Esophagus squamous epithelium (tissue), 5 donors: ENCODE results near the gene TNK1. TPM values are rescaled to one million over a fixed set of nuclear protein-coding genes. Genes with fewer than 3 reads are reported as not detected.
"Not testable (repeated sequence)": the region's sequence is repeated elsewhere in the genome, so short reads cannot be mapped to it uniquely, and the experiment has no call there.

Source experiments
- DNase-seq: peaks from one replicate; lab custom pipeline; 2025; lab: John Stamatoyannopoulos, UW
- H3K27ac ChIP-seq, 4 donors: fragments of 200-600 bp; sonication (generic); one replicate each; pipeline ENCODE4 v1.5.1; 2016 to 2019; ENCODE audit warnings: mild to moderate bottlenecking in 1 of 4
- H3K27me3 ChIP-seq, 4 donors: fragments of 200-600 bp; sonication (generic); 1 replicate in 3 of 4; 2 replicates in 1 of 4; pipeline versions ENCODE4 v1.5.1 to v1.6.0; 2017 to 2021; ENCODE audit warnings: antibody characterized with exemption in 1 of 4
- H3K36me3 ChIP-seq, 3 donors: fragments of 200-600 bp; sonication (generic); one replicate each; pipeline ENCODE4 v1.5.1; 2016 to 2019
- H3K4me1 ChIP-seq, 3 donors: fragments of 200-600 bp; sonication (generic); one replicate each; pipeline ENCODE4 v1.5.1; 2017 to 2019
- H3K4me3 ChIP-seq, 4 donors: fragments of 200-600 bp; sonication (generic); 1 replicate in 3 of 4; 2 replicates in 1 of 4; pipeline ENCODE4 v1.5.1; 2016 to 2019; ENCODE audit warnings: mild to moderate bottlenecking in 2 of 4, moderate library complexity in 1 of 4
- H3K9me3 ChIP-seq, 3 donors: fragments of 200-600 bp; sonication (generic); one replicate each; pipeline ENCODE4 v1.5.1; 2016 to 2019
- POLR2A ChIP-seq, 4 donors: fragments of 450-650 bp; IDR thresholded peaks; one replicate each; pipeline ENCODE4 v1.6.1; 2017; ENCODE audit warnings: antibody characterized with exemption in 4 of 4, mild to moderate bottlenecking in 4 of 4, moderate library complexity in 3 of 4
- WGBS, 2 donors: methylation state at CpG; one replicate each; pipeline ENCODE4 v1.1.5; 2018; 5-methylcytosine and 5-hydroxymethylcytosine counted together
- intact Hi-C: fragments of 100-400 bp; cut with DNase I; formaldehyde crosslinking; loops from one replicate; pipeline ENCODE4 v1.15.0; 2022
- total RNA-seq, 4 donors: library from RNA; depleted of rRNA; stranded (reverse); fragments of >200 nt; gene quantifications; one replicate each; pipeline ENCODE4 v1.1.0, GENCODE V29; 2016
- TF ChIP-seq, protein P1 (sequence below), 6 experiments: fragments of 450-650 bp in 4 of 6; fragments of 200-600 bp in 2 of 6; sonication (generic) in 2 of 6; IDR thresholded peaks; one replicate each; pipeline ENCODE4 v1.5.1; 2016 to 2019; ENCODE audit warnings: antibody characterized with exemption in 6 of 6, mild to moderate bottlenecking in 4 of 6, moderate library complexity in 4 of 6
- donor health status: DM: yes; HTN: yes; CAD: no.

The TNK1 gene
- total RNA-seq, 4 donors from 2014 or later, result 6.2 to 15.2 (median 9.9) TPM

DNA sequence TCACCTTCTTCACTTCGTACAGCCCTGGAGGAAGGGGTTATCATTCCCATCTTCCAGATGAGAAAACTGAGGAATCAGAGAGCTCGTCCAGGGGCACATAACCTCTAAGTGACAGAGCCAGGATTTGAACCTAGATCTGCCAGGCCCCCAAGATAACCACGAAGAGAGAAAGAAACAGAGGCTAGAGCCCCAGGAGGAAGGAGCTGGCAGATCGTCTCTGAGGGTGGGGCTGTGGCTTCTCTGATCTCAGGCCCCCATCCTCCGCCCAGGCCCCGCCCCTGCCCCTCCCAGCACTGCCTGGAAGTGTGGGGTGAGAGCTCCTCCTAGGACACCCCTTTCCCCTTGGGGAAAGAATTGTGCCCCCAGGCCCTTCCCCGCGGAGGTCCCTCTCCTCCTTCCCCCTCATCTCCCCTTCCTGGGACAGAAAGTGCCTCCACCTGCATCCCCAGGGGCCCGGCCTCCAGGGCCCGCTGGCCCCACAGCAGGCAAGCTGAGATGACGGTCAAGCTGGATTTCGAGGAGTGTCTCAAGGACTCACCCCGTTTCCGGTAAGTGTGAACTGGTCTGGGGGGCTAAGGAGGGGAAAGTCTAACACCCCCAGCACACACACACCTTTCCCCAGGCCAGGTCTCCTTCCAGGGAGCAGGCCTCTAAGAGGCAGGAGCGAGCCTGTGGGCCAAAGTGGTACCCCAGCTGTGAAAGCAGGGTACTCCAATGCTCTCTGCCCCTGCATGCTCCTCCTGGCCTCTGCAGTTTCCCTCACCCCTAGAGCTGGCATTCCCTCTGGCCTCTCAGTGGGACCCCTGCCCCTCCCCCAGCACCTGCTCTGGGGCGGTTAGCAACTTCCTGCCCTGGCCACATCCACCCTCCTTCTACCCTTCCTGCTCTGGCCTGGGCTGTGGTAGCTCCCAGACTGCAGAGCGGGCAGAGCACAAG lies 44.4 kb upstream of the TNK1 start, which contains the start of gene ACAP1:
TSS of gene ACAP1 (plus strand) at position 290 of the 936 bp plus-strand sequence. CDS start at position 496, 206 bp downstream.
- 18 to 38% methylated on average over 5 to 8 of the region's 17 CpGs for WGBS, 2 donors
- Histone ChIP-seq H3K4me3 (peak within 1 kb of the TSS; percentile 11 to 57 (median 37)), H3K9me3 (no peaks in the 10 kb centered on the region), H3K27me3 (peaks cover 0 to 51% (median 0%) of the 10 kb centered on the region in 4 donors), H3K36me3 (no peaks in the 10 kb centered on the region), H3K27ac (peak within 1 kb of the TSS; percentile 24 to 59 (median 48)), H3K4me1 (peaks cover 0 to 9% (median 0%) of the 10 kb centered on the region in 3 donors)
- intact Hi-C loops, result no loop called here
- no peak for TF ChIP-seq POLR2A (IDR thresholded peaks at IDR 0.05)
- TF ChIP-seq, protein P1, sequence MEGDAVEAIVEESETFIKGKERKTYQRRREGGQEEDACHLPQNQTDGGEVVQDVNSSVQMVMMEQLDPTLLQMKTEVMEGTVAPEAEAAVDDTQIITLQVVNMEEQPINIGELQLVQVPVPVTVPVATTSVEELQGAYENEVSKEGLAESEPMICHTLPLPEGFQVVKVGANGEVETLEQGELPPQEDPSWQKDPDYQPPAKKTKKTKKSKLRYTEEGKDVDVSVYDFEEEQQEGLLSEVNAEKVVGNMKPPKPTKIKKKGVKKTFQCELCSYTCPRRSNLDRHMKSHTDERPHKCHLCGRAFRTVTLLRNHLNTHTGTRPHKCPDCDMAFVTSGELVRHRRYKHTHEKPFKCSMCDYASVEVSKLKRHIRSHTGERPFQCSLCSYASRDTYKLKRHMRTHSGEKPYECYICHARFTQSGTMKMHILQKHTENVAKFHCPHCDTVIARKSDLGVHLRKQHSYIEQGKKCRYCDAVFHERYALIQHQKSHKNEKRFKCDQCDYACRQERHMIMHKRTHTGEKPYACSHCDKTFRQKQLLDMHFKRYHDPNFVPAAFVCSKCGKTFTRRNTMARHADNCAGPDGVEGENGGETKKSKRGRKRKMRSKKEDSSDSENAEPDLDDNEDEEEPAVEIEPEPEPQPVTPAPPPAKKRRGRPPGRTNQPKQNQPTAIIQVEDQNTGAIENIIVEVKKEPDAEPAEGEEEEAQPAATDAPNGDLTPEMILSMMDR (IDR thresholded peaks at IDR 0.05), result no peak
- no peak for DNase-seq

DNA sequence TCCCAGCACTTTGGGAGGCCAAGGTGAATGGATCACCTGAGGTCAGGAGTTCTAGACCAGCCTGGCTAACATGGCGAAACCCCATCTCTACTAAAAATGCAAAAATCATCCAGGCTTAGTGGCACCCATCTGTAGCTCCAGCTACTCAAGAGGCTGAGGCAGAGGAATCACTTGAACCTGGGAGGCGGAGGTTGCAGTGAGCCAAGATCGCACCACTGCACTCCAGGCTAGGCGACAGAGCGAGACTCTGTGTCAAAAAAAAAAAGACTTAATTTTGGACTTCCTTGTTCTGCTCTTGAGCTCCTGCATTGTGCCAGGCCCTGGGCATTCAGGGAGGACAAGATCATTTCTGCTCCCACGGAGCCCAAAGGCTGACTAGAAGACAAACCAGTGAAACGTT lies 43.3 kb upstream of the TNK1 start:
- H3K4me1 ChIP-seq, H3K9me3 ChIP-seq, H3K27ac ChIP-seq, intact Hi-C loops, H3K36me3 ChIP-seq, DNase-seq: not testable (repeated sequence)
- 51 to 61% methylated on average over 3 to 4 of the region's 7 CpGs for WGBS, 2 donors
- H3K27me3 ChIP-seq, result peaks cover 0 to 62% (median 0%) of the 10 kb centered on the region in 4 donors
- H3K4me3 ChIP-seq, result peak overlapping the region in 2 of 4 donors; percentile 40 to 57

DNA sequence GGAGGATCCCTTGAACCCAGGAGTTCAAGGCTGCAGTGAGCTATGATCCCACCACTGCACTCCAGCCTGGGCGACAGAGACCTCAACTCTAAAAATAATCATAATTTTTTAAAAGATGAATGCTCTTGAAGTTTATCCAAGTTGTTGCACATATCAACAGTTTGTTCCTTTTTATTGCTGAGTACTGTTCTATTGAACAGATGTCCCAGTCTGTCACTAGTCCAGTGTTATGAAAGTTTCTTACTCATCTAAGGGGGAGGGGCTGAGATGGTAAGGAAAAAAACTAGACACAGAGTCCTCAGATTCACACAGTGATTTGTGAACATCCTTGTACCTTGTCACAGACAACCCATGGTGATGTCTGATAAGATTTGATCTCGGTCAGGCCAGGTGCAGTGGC lies 40.7 kb upstream of the TNK1 start:
- no peaks in the 10 kb centered on the region for H3K36me3 ChIP-seq
- no peak for DNase-seq
- H3K4me1 ChIP-seq, result peaks cover 0 to 9% (median 0%) of the 10 kb centered on the region in 3 donors
- no peaks in the 10 kb centered on the region for H3K9me3 ChIP-seq
- intact Hi-C loops, result no loop called here
- H3K27me3 ChIP-seq, result peaks cover 0 to 58% (median 3%) of the 10 kb centered on the region in 4 donors
- no peak overlapping the region for H3K27ac ChIP-seq
- 77 to 86% methylated on average over 2 of the region's 2 CpGs for WGBS, 2 donors
- H3K4me3 ChIP-seq, result no peak overlapping the region
- TF ChIP-seq, protein P1 (IDR thresholded peaks at IDR 0.05), result no peak
- no peak for TF ChIP-seq POLR2A (IDR thresholded peaks at IDR 0.05)

DNA sequence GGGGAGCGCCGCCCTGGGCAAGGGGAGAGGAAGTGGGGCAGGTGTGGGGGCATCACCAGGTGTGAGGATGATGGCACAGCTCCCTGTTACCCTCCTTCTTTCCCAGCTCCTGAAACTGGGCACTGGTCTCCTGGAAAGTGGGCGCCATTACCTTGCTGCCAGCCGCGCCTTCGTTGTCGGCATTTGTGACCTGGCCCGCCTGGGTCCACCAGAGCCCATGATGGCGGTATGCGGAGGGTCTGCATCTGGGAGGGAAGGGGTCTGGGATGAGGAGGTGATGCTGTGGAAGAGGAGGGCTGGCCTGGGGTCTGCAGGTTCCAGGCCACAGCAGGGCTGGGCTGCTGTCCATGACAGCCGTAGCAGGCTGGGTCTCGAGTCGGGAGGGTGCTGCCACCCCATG lies 39.0 kb upstream of the TNK1 start:
- Histone ChIP-seq H3K4me1 (no peaks in the 10 kb centered on the region), H3K27ac (no peak overlapping the region), H3K9me3 (no peaks in the 10 kb centered on the region), H3K27me3 (peaks cover 0 to 41% (median 3%) of the 10 kb centered on the region in 4 donors), H3K4me3 (no peak overlapping the region), H3K36me3 (no peaks in the 10 kb centered on the region)
- no peak for DNase-seq
- intact Hi-C loops, result no loop called here
- TF ChIP-seq POLR2A (IDR thresholded peaks at IDR 0.05), result no peak
- TF ChIP-seq, protein P1 (IDR thresholded peaks at IDR 0.05), result no peak
- WGBS, 2 donors, result 84 to 87% methylated on average over 7 to 9 of the region's 13 CpGs

DNA sequence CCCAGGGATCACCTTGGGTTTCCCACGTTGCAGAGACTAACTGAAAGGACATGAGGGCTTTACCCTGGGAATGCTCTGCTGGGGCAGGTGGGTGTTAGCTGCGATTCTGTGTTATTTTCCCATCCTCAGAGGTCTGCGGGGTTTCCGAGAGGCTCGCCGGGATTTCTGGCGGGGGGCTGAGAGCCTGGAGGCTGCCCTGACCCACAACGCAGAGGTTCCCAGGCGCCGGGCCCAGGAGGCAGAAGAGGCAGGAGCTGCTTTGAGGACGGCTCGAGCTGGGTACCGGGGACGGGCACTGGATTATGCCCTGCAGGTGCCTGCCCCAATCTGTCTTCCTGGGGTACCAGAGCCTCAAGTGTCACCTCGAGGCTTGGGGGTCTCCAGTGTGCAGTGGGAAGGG lies 37.6 kb upstream of the TNK1 start:
- Histone ChIP-seq H3K36me3 (no peaks in the 10 kb centered on the region), H3K27me3 (peaks cover 0 to 37% (median 3%) of the 10 kb centered on the region in 4 donors), H3K4me3 (no peak overlapping the region), H3K9me3 (no peaks in the 10 kb centered on the region), H3K4me1 (no peaks in the 10 kb centered on the region), H3K27ac (no peak overlapping the region)
- 37 to 69% methylated on average over 2 to 5 of the region's 15 CpGs for WGBS, 2 donors
- DNase-seq, result no peak
- TF ChIP-seq POLR2A (IDR thresholded peaks at IDR 0.05), result no peak
- TF ChIP-seq, protein P1 (IDR thresholded peaks at IDR 0.05), result no peak
- intact Hi-C loops, result no loop called here
